ENCODE data around the gene HEATR5A.
A peak's percentile ranks its signal among the peaks of the same experiment; 100 is the strongest.

Gene HEATR5A

DNA sequence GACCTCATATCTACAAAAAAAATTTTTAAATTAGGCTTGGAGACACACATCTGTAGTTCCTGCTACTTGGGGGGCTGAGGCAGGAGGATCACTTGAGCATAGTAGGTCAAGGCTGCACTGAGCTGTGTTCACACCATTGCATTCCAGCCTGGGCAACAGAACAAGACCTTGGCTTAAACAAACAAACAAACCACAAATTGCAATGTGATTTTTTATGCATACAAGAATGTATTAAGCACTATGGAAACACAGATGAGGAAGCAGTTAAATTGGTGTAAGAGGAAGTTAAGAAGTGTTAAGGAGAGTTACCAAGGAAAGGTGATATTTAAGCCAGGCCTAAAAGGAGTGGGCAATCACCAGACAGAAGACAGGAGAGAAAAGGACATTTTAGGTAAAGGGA lies 129.1 kb downstream of the HEATR5A start:
- TF ChIP-seq EZH2 (IDR thresholded peaks at IDR 0.05; ENCODE audit: borderline replicate concordance, low read length) (no peak), CTCF (IDR thresholded peaks at IDR 0.05; ENCODE audit: low read length) (no peak)
- Histone ChIP-seq H4K20me1 (ENCODE audit: insufficient read depth, low read length) (no peaks in the 10 kb centered on the region), H3K27ac (ENCODE audit: low read depth, low read length, poor library complexity, severe bottlenecking) (no peak overlapping the region), H3K27me3 (ENCODE audit: insufficient read depth, low read length) (no peaks in the 10 kb centered on the region), H3K79me2 (ENCODE audit: insufficient read depth, low read length) (no peaks in the 10 kb centered on the region), H3K9ac (ENCODE audit: low read length) (no peak overlapping the region), H3K36me3 (ENCODE audit: insufficient read depth, low read length) (no peaks in the 10 kb centered on the region), H3K4me1 (ENCODE audit: insufficient read depth, low read length, severe bottlenecking) (peaks cover 4% of the 10 kb centered on the region), H3K9me2 (ENCODE audit: low read depth, low read length) (no peaks in the 10 kb centered on the region), H2AFZ (ENCODE audit: low read length) (no peak overlapping the region), H3F3A (ENCODE audit: insufficient read depth, low read length) (0 out of 2 replicates have a peak, but pooled peaks cover 5% of the 10 kb centered on the region), H3K9me3 (ENCODE audit: low read length) (peaks cover 2% of the 10 kb centered on the region; the same call in 1 of the 2 replicates), H3K4me2 (ENCODE audit: low read length) (no peak overlapping the region), H3K4me3 (ENCODE audit: low read depth, low read length, poor library complexity, severe bottlenecking) (no peak overlapping the region)

DNA sequence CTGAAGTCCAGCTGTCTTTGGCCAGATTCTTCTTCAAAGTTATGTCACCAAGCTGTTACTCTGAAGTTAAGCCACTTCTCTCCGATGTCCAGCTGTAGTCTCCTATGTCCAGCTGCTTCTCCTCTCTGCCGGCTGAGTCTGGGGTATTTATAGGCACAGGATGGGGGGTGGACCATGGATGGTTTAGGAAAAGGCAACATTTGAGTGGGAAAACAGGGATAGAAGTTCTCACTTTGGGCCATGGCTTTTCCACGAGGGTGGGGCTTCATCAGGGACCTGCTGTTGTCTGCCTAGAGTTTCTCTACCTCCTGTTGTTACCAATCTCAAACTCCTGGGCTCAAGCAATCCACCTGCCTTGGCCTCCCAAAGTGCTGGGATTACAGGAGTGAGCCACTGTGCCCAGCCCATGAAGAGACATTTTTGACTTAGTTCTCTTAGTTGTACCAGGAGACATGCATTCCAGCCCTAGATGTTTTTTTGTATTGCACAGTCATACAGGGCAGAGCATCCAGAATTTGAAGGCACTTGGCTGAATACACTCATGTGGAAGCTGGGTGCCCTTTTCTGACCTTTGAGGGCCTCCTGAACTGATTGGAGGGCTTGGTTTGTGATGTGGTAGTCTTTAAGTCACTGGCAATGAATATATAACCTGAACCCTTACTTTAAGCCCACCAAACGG lies 132.9 kb downstream of the HEATR5A start:
- H2AFZ ChIP-seq (ENCODE audit: low read length) = no peak overlapping the region
- H3K36me3 ChIP-seq (ENCODE audit: insufficient read depth, low read length) = no peaks in the 10 kb centered on the region
- H3K9ac ChIP-seq (ENCODE audit: low read length) = no peak overlapping the region
- 0 out of 2 replicates have a peak, but pooled peaks cover 5% of the 10 kb centered on the region for H3F3A ChIP-seq (ENCODE audit: insufficient read depth, low read length)
- H3K27me3 ChIP-seq (ENCODE audit: insufficient read depth, low read length) = no peaks in the 10 kb centered on the region
- H3K4me1 ChIP-seq (ENCODE audit: insufficient read depth, low read length, severe bottlenecking) = peaks cover 15% of the 10 kb centered on the region
- no peaks in the 10 kb centered on the region for H4K20me1 ChIP-seq (ENCODE audit: insufficient read depth, low read length)
- no peak overlapping the region for H3K4me3 ChIP-seq (ENCODE audit: low read depth, low read length, poor library complexity, severe bottlenecking)
- H3K9me3 ChIP-seq (ENCODE audit: low read length) = peaks cover 2% of the 10 kb centered on the region; the same call in 1 of the 2 replicates
- H3K9me2 ChIP-seq (ENCODE audit: low read depth, low read length) = no peaks in the 10 kb centered on the region
- H3K4me2 ChIP-seq (ENCODE audit: low read length) = no peak overlapping the region
- TF ChIP-seq CTCF (IDR thresholded peaks at IDR 0.05; ENCODE audit: low read length) = no peak
- TF ChIP-seq EZH2 (IDR thresholded peaks at IDR 0.05; ENCODE audit: borderline replicate concordance, low read length) = no peak
- no peaks in the 10 kb centered on the region for H3K79me2 ChIP-seq (ENCODE audit: insufficient read depth, low read length)
- no peak overlapping the region for H3K27ac ChIP-seq (ENCODE audit: low read depth, low read length, poor library complexity, severe bottlenecking)

GRCh38 chr14:31286456-31287293 lies 133.7 kb downstream of the HEATR5A start:
- Histone ChIP-seq H3K36me3 (ENCODE audit: insufficient read depth, low read length) (no peaks in the 10 kb centered on the region), H4K20me1 (ENCODE audit: insufficient read depth, low read length) (no peaks in the 10 kb centered on the region), H3K4me3 (ENCODE audit: low read depth, low read length, poor library complexity, severe bottlenecking) (no peak overlapping the region), H3K9me2 (ENCODE audit: low read depth, low read length) (no peaks in the 10 kb centered on the region), H3K9ac (ENCODE audit: low read length) (no peak overlapping the region), H3K4me1 (ENCODE audit: insufficient read depth, low read length, severe bottlenecking) (peaks cover 15% of the 10 kb centered on the region), H3K4me2 (ENCODE audit: low read length) (no peak overlapping the region), H3K27me3 (ENCODE audit: insufficient read depth, low read length) (no peaks in the 10 kb centered on the region), H3K79me2 (ENCODE audit: insufficient read depth, low read length) (no peaks in the 10 kb centered on the region), H3K27ac (ENCODE audit: low read depth, low read length, poor library complexity, severe bottlenecking) (no peak overlapping the region), H3K9me3 (ENCODE audit: low read length) (peaks cover 2% of the 10 kb centered on the region; the same call in 1 of the 2 replicates), H3F3A (ENCODE audit: insufficient read depth, low read length) (0 out of 2 replicates have a peak, but pooled peaks cover 2% of the 10 kb centered on the region), H2AFZ (ENCODE audit: low read length) (no peak overlapping the region)
- TF ChIP-seq EZH2 (IDR thresholded peaks at IDR 0.05; ENCODE audit: borderline replicate concordance, low read length) = no peak
- peak; percentile 50 for TF ChIP-seq CTCF (IDR thresholded peaks at IDR 0.05; ENCODE audit: low read length)
